Adrenal gland (tissue), 5 donors: ENCODE data around the gene BCL3.

Source experiments
- CTCF ChIP-seq, 6 experiments: fragments of 450-650 bp in 4 of 6; fragments of 200-600 bp in 2 of 6; sonication (generic) in 1 of 6; IDR thresholded peaks; 1 replicate in 5 of 6; 2 replicates in 1 of 6; pipeline versions ENCODE4 v1.5.1 to v1.8.0; 2016 to 2021; ENCODE audit warnings: antibody characterized with exemption in 6 of 6, mild to moderate bottlenecking in 2 of 6, moderate library complexity in 1 of 6
- POLR2A ChIP-seq, 2 donors: fragments of 450-650 bp; IDR thresholded peaks; one replicate each; pipeline ENCODE4 v1.6.1; 2017; ENCODE audit warnings: antibody characterized with exemption in 2 of 2, mild to moderate bottlenecking in 2 of 2, moderate library complexity in 1 of 2
- donor health status: DM: no; HTN: no; CAD: no.

GRCh38 chr19:44753626-44753931 lies 5.1 kb downstream of the BCL3 start:
- TF ChIP-seq CTCF (IDR thresholded peaks at IDR 0.05) (no peak), POLR2A (IDR thresholded peaks at IDR 0.05) (no peak)
